SK-N-DZ (cell line): ENCODE results near the gene ABCA1.
"Not testable (repeated sequence)": the region's sequence is repeated elsewhere in the genome, so short reads cannot be mapped to it uniquely, and the experiment has no call there.

Source experiments
- DNase-seq: peaks from one replicate; pipeline ENCODE4 v3.0.0-alpha.2; 2015; ENCODE audit warnings: low spot score

The ABCA1 gene

GRCh38 chr9:104906441-104907277 lies 21.3 kb downstream of the ABCA1 start:
- DNase-seq = no peak

DNA sequence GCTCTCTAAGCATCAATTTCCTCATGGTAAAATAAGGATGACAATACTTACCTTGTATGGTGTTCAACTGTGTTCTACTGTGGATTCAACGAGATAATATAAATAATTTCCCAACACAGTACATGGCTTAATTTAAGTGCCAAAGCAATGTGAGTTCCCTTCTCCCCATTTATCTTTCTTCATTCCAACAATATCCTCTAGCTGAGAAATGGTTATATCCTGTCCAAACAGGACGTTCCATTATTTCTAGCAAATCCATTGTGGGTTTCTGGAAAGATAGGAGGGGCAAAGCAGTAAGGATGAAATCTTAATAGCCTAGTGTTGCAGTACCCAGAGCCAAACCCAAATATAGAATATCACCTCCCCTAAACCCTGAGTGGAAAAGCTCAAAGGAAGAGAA lies 22.0 kb downstream of the ABCA1 start:
- no peak for DNase-seq

GRCh38 chr9:104905153-104905901 lies 22.6 kb downstream of the ABCA1 start:
- no peak for DNase-seq

- DNase-seq = peak; percentile 20
These were observed 24.3 kb downstream of the ABCA1 start for GRCh38 chr9:104903609-104904008.

DNA sequence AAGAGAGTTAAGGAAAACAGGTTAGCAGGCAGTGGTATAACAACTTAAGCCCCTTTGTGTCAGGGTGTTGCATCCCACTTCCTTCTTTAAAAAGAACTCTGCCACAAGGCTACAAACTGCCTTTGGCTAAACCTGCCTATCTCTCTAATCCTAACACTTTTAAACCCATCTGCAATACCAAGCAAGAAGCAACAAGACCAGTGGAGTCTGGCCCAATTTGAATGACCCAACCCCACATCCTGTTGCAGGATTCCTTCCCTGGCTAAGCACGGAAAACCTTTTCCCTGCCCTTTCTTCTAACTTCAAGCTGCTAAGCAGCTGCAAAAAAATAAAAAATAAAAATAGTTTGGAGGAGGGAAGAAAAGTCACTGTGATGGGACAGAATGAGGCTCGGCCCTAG lies 27.1 kb downstream of the ABCA1 start:
- no peak for DNase-seq

- DNase-seq = no peak
These were observed 27.6 kb downstream of the ABCA1 start for GRCh38 chr9:104900324-104900723.

- DNase-seq = no peak
These were observed 28.2 kb downstream of the ABCA1 start for GRCh38 chr9:104899759-104900247.

GRCh38 chr9:104898376-104898775 lies 29.6 kb downstream of the ABCA1 start:
- not testable (repeated sequence) for DNase-seq

- no peak for DNase-seq
These were observed 31.8 kb downstream of the ABCA1 start for GRCh38 chr9:104896131-104896530.

- DNase-seq = no peak
These were observed 32.4 kb downstream of the ABCA1 start for GRCh38 chr9:104895572-104895971.

DNA sequence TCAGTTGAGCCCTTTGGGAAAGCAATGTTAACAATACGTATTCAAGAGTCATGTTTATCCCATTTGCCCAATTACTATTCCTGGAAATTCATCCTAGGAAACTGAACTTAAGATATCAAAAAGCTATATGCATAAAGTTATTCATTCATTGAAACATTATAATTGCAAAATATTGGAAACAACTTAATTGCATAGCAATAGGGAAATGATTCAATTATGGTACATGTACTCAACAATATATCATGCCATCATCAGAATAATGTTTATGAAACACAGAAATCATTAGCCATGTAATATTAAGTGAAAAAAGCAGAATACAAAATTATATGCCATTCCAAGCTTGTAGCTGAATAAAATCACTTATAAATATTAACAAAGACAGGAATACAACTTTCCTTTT lies 35.3 kb downstream of the ABCA1 start:
- no peak for DNase-seq

- no peak for DNase-seq
These were observed 37.6 kb downstream of the ABCA1 start for GRCh38 chr9:104890433-104890770.

- DNase-seq = no peak
These were observed 41.9 kb downstream of the ABCA1 start for GRCh38 chr9:104885818-104886709.

GRCh38 chr9:104883169-104883568 lies 44.8 kb downstream of the ABCA1 start:
- no peak for DNase-seq

- DNase-seq = no peak
These were observed 45.4 kb downstream of the ABCA1 start for GRCh38 chr9:104882566-104882965.

- DNase-seq = no peak
These were observed 45.9 kb downstream of the ABCA1 start for GRCh38 chr9:104882086-104882485.

- DNase-seq = no peak
These were observed 48.2 kb downstream of the ABCA1 start for GRCh38 chr9:104879555-104880309.

GRCh38 chr9:104876587-104876986 lies 51.4 kb downstream of the ABCA1 start:
- DNase-seq = no peak

GRCh38 chr9:104875897-104876296 lies 52.1 kb downstream of the ABCA1 start:
- no peak for DNase-seq

- no peak for DNase-seq
These were observed 52.6 kb downstream of the ABCA1 start for GRCh38 chr9:104875320-104875719.

GRCh38 chr9:104873489-104873850 lies 54.5 kb downstream of the ABCA1 start:
- no peak for DNase-seq
